Endothelial cell of umbilical vein (primary cell): Measurements from ENCODE around the gene ZNF213. TPM values are rescaled to one million over a fixed set of nuclear protein-coding genes. Genes with fewer than 3 reads are reported as not detected.

ENCODE experiments used
- BruUV-seq: library from RNA; stranded (reverse); fragments of 400-500 nt; replicated peaks from 2 replicates; lab custom pipeline; 2021; lab: Mats Ljungman, UMichigan
- CTCF ChIA-PET: fragments of 300-600, 350-600 bp; sonication (Branson Sonifier 250); formaldehyde crosslinking; loops from one replicate; lab custom pipeline; 2021; ENCODE audit warnings: antibody characterized with exemption, inconsistent platforms; lab: Charles Lee
- POLR2A ChIA-PET: fragments of 300-600, 350-600 bp; sonication (Branson Sonifier 250); formaldehyde crosslinking; loops from one replicate; lab custom pipeline; 2021; ENCODE audit warnings: antibody characterized with exemption, inconsistent platforms; lab: Charles Lee
- DNase-seq: peaks from one replicate; pipeline ENCODE4 v3.0.0-alpha.2; 2011; ENCODE audit warnings: low read depth, low spot score
- FAIRE-seq: peaks from 2 replicates; lab custom pipeline; 2011; peaks lifted over from hg19 to GRCh38; lab: Jason Lieb, UNC
- H2AFZ ChIP-seq: 2 replicates; pipeline ENCODE4 v1.6.0; 2012; ENCODE audit warnings: low read depth, low read length, control low read depth, inconsistent platforms
- H3K27ac ChIP-seq: 2 replicates; pipeline ENCODE4 v1.5.1; 2011; ENCODE audit warnings: low read depth, mild to moderate bottlenecking, control low read depth, low read length, moderate library complexity; ENCODE audit not compliant: insufficient read depth
- H3K27me3 ChIP-seq, 2 experiments: 2 replicates each; pipeline versions ENCODE4 v1.6.0 to v1.6.1; 2011; ENCODE audit warnings: low read length in 2 of 2, mixed read lengths in 1 of 2; ENCODE audit not compliant: control insufficient read depth in 2 of 2, insufficient read depth in 2 of 2
- H3K36me3 ChIP-seq, 2 experiments: 2 replicates in 1 of 2; 3 replicates in 1 of 2; pipeline ENCODE4 v1.5.1; 2011; ENCODE audit warnings: low read length in 2 of 2, mild to moderate bottlenecking in 1 of 2, moderate library complexity in 1 of 2; ENCODE audit not compliant: control insufficient read depth in 2 of 2, insufficient read depth in 2 of 2; ENCODE audit errors: extremely low read depth in 1 of 2
- H3K4me1 ChIP-seq: 3 replicates; pipeline ENCODE4 v1.5.1; 2011; ENCODE audit warnings: mild to moderate bottlenecking, low read length; ENCODE audit not compliant: control insufficient read depth, insufficient read depth; ENCODE audit errors: extremely low read depth
- H3K4me2 ChIP-seq: 2 replicates; pipeline ENCODE4 v1.6.1; 2011; ENCODE audit warnings: low read length, control low read depth, mixed read lengths; ENCODE audit not compliant: insufficient read depth
- H3K4me3 ChIP-seq, 3 experiments: fragments of 200-600 bp in 1 of 3; sonication (generic), shearing (Covaris generic) in 1 of 3; replicated peaks in 1 of 3; 2 replicates each; pipeline ENCODE4 v1.5.1; 2011 to 2016; ENCODE audit warnings: control low read depth in 3 of 3, low read length in 3 of 3, mild to moderate bottlenecking in 2 of 3, inconsistent platforms in 1 of 3, low read depth in 1 of 3, moderate library complexity in 1 of 3; ENCODE audit not compliant: insufficient read depth in 1 of 3
- H3K79me2 ChIP-seq: 2 replicates; pipeline ENCODE4 v1.6.0; 2012; ENCODE audit warnings: low read length, inconsistent platforms; ENCODE audit not compliant: control insufficient read depth, insufficient read depth
- H3K9ac ChIP-seq: replicated peaks from 2 replicates; pipeline ENCODE3; 2011; ENCODE audit warnings: low read length, control low read depth; ENCODE audit not compliant: insufficient read depth; ENCODE audit errors: extremely low read depth
- H3K9me1 ChIP-seq: replicated peaks from 3 replicates; pipeline ENCODE4 v1.6.0; 2011; ENCODE audit warnings: mild to moderate bottlenecking, low read length; ENCODE audit not compliant: control insufficient read depth, insufficient read depth; ENCODE audit errors: extremely low read depth
- H3K9me3 ChIP-seq: replicated peaks from 2 replicates; pipeline ENCODE4 v1.5.1; 2012; ENCODE audit warnings: low read length, inconsistent platforms; ENCODE audit not compliant: control insufficient read depth, insufficient read depth
- H4K20me1 ChIP-seq: replicated peaks from 2 replicates; pipeline ENCODE3; 2011; ENCODE audit warnings: mild to moderate bottlenecking, low read length; ENCODE audit not compliant: control insufficient read depth, insufficient read depth; ENCODE audit errors: extremely low read depth
- EZH2 ChIP-seq: IDR thresholded peaks from 2 replicates; pipeline ENCODE4 v1.6.1; 2012; ENCODE audit warnings: borderline replicate concordance, low read depth, mild to moderate bottlenecking, moderate library complexity, low read length, inconsistent platforms; ENCODE audit not compliant: severe bottlenecking
- FOS ChIP-seq: IDR thresholded peaks from 2 replicates; pipeline ENCODE4 v1.6.1; 2011; ENCODE audit warnings: mild to moderate bottlenecking, low read length, moderate library complexity, borderline replicate concordance; ENCODE audit not compliant: insufficient read depth
- GATA2 ChIP-seq: IDR thresholded peaks from 2 replicates; pipeline ENCODE4 v1.7.0; 2011; ENCODE audit warnings: low read depth, mild to moderate bottlenecking, moderate library complexity, mixed read lengths, low read length; ENCODE audit not compliant: insufficient read length, insufficient read depth
- JUN ChIP-seq: IDR thresholded peaks from 2 replicates; pipeline ENCODE4 v1.6.1; 2011; ENCODE audit warnings: borderline replicate concordance, low read depth; ENCODE audit not compliant: insufficient read length, insufficient read depth
- MYC ChIP-seq: IDR thresholded peaks from one replicate; pipeline ENCODE4 v1.6.1; 2011; ENCODE audit warnings: mild to moderate bottlenecking, low read depth, low read length
- POLR2A ChIP-seq: IDR thresholded peaks from 2 replicates; pipeline ENCODE4 v1.6.1; 2012; ENCODE audit warnings: low read depth, mild to moderate bottlenecking, control low read depth, low read length
- POLR2AphosphoS5 ChIP-seq: IDR thresholded peaks from 2 replicates; pipeline ENCODE4 v1.6.1; 2012; ENCODE audit warnings: low read depth, mild to moderate bottlenecking, control low read depth, low read length, moderate library complexity; ENCODE audit not compliant: insufficient read depth
- dilution Hi-C: fragments of 300-500 bp; cut with MboI; formaldehyde crosslinking; loops from one replicate; pipeline ENCODE4 v1.15.0; 2019; ENCODE audit warnings: low sequenced_read_pairs; ENCODE audit not compliant: extremely low pct_ligation_motif_present
- intact Hi-C: fragments of 100-400 bp; cut with micrococcal nuclease; formaldehyde crosslinking; loops from one replicate; pipeline ENCODE4 v1.10.0; 2022
- polyA plus RNA-seq, 4 experiments: library from polyadenylated mRNA; depleted of rRNA in 3 of 4; stranded (reverse) in 3 of 4; unstranded in 1 of 4; fragments of >200 nt; gene quantifications; 2 replicates each; pipeline versions ENCODE4 v1.2.1 to v1.2.3, GENCODE V29; 2011 to 2012; ENCODE audit warnings: missing spikeins in 1 of 4
- total RNA-seq: library from RNA; stranded (reverse); gene quantifications from 2 replicates; pipeline ENCODE4 v1.2.3, GENCODE V29; 2021
- TF ChIP-seq, protein P1 (sequence below), 2 donors: IDR thresholded peaks; 1 replicate in 1 of 2; 2 replicates in 1 of 2; pipeline ENCODE4 v1.5.1; 2011; ENCODE audit warnings: low read length in 2 of 2, mild to moderate bottlenecking in 2 of 2, moderate library complexity in 2 of 2, control low read depth in 1 of 2, inconsistent platforms in 1 of 2, low read depth in 1 of 2; ENCODE audit not compliant: insufficient read depth in 1 of 2; ENCODE audit errors: extremely low read depth in 1 of 2
- TF ChIP-seq, protein P2 (sequence below): IDR thresholded peaks from 2 replicates; pipeline ENCODE4 v1.6.1; 2011; ENCODE audit not compliant: insufficient read depth, insufficient read length

ZNF213 gene
- total and polyA plus RNA-seq, 2 donors (not counting 3 experiments of a cell fraction or from before 2014, with no cell fraction given) = 2.0 to 9.8 TPM

DNA sequence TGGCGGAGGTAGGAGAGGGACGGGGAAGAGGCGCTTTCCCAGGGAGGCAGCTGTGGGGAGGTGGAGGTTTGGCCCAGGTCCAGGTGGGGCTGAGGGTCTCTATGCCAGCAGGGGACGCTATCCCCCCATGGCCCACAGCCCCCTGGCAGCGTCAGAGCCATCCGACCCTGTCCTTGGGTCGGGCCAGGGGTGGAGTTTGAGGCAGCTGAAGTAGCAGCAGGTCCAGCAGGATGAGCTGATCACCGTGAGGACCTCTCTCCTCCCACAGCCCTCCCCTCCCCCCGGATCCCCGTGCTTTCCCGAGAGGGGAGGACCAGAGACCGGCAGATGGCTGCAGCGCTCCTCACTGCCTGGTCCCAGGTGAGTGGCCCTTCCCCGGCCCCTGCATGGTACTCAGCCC lies 19.3 kb upstream of the ZNF213 start:
- POLR2A ChIA-PET = interaction anchor here (1.1 kb wide), 1 partner anchor 13 kb away, joined by 5 read pairs; no protein-coding TSS in a partner anchor

More for the DNA sequence above, 19.3 kb upstream of the ZNF213 start:
- DNase-seq (no peak), FAIRE-seq (no peak)
- dilution Hi-C loops = no loop called here
- Histone ChIP-seq H3K79me2 (peaks cover 13% of the 10 kb centered on the region), H4K20me1 (no peaks in the 10 kb centered on the region), H3K4me2 (no peak overlapping the region), H3K9ac (no peak overlapping the region), H3K9me3 (no peaks in the 10 kb centered on the region), H3K27me3 (no peaks in the 10 kb centered on the region), H3K4me1 (peaks cover 18% of the 10 kb centered on the region), H3K4me3 (no peak overlapping the region), H3K9me1 (no peaks in the 10 kb centered on the region), H3K27ac (no peak overlapping the region), H3K36me3 (peaks cover 4 to 25% of the 10 kb centered on the region in 2 experiments), H2AFZ (no peak overlapping the region)
- no TSS peak for BruUV-seq
- intact Hi-C loops = no loop called here
- TF ChIP-seq POLR2AphosphoS5 (no peak), FOS (no peak), POLR2A (no peak), EZH2 (no peak), GATA2 (no peak), JUN (no peak), MYC (no peak)
- TF ChIP-seq, protein P1, sequence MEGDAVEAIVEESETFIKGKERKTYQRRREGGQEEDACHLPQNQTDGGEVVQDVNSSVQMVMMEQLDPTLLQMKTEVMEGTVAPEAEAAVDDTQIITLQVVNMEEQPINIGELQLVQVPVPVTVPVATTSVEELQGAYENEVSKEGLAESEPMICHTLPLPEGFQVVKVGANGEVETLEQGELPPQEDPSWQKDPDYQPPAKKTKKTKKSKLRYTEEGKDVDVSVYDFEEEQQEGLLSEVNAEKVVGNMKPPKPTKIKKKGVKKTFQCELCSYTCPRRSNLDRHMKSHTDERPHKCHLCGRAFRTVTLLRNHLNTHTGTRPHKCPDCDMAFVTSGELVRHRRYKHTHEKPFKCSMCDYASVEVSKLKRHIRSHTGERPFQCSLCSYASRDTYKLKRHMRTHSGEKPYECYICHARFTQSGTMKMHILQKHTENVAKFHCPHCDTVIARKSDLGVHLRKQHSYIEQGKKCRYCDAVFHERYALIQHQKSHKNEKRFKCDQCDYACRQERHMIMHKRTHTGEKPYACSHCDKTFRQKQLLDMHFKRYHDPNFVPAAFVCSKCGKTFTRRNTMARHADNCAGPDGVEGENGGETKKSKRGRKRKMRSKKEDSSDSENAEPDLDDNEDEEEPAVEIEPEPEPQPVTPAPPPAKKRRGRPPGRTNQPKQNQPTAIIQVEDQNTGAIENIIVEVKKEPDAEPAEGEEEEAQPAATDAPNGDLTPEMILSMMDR (IDR thresholded peaks at IDR 0.05; ENCODE audit: extremely low read depth in 1 of 2, insufficient read depth in 1 of 2, low read depth in 1 of 2, low read length in 2 of 2) = no peak
- TF ChIP-seq, protein P2, sequence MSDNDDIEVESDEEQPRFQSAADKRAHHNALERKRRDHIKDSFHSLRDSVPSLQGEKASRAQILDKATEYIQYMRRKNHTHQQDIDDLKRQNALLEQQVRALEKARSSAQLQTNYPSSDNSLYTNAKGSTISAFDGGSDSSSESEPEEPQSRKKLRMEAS = no peak
- CTCF ChIA-PET = interaction anchor here (0.6 to 2.3 kb wide), 4 partner anchors 10 to 113 kb away, joined by 3 to 9 read pairs (median 6); no protein-coding TSS in a partner anchor
